K562 (cell line): ENCODE data around the gene RPL10A. TPM values are rescaled to one million over a fixed set of nuclear protein-coding genes. Genes with fewer than 3 reads are reported as not detected.

Source experiments
- ATAC-seq: fragments of 200-7000 bp; cut with Tn5 transposase; 3 replicates; pipeline ENCODE4 v1.9.1; 2020; ENCODE audit warnings: moderate library complexity
- BruUV-seq: library from RNA; stranded (reverse); fragments of 400-500 nt; replicated peaks from 2 replicates; lab custom pipeline; 2021; lab: Mats Ljungman, UMichigan
- CTCF ChIA-PET: fragments of 300-600 bp; formaldehyde crosslinking; extraction: SDS; loops from one replicate; lab custom pipeline; 2021; ENCODE audit warnings: low intra/inter-chr PET ratio; lab: Yijun Ruan, JAX
- POLR2A ChIA-PET: fragments of 300-600, 350-650 bp; sonication (Branson Sonifier 250); formaldehyde crosslinking; extraction: SDS; loops from one replicate; lab custom pipeline; 2021; ENCODE audit warnings: antibody characterized with exemption, inconsistent platforms; lab: Yijun Ruan, JAX
- DNase-seq, 4 experiments: peaks; one replicate each; pipeline versions ENCODE4 v3.0.0 to v3.0.0-alpha.2; 2011 to 2018; ENCODE audit warnings: low spot score in 3 of 4, mixed read lengths in 3 of 4; ENCODE audit errors: extremely low read depth in 1 of 4
- FAIRE-seq: peaks from 2 replicates; lab custom pipeline; 2011; peaks lifted over from hg19 to GRCh38; lab: Jason Lieb, UNC
- H2AFZ ChIP-seq: 2 replicates; pipeline ENCODE4 v1.6.0; 2011; ENCODE audit warnings: low read depth, low read length, control low read depth, inconsistent platforms
- H3K27ac ChIP-seq: fragments of 200-600 bp; 3 replicates; pipeline ENCODE4 v1.8.0; 2011; ENCODE audit warnings: low read depth, mild to moderate bottlenecking, control low read depth, inconsistent platforms, low read length, moderate library complexity, mixed read lengths; ENCODE audit errors: extremely low read depth
- H3K27me3 ChIP-seq, 2 experiments: fragments of 300-600 bp in 1 of 2; 2 replicates in 1 of 2; 3 replicates in 1 of 2; pipeline versions ENCODE4 v1.6.0 to v1.8.0; 2011; ENCODE audit warnings: inconsistent platforms in 2 of 2, low read length in 2 of 2, mild to moderate bottlenecking in 1 of 2, mixed read lengths in 1 of 2, moderate library complexity in 1 of 2; ENCODE audit not compliant: control insufficient read depth in 2 of 2, insufficient read depth in 2 of 2
- H3K36me3 ChIP-seq: fragments of 300-600 bp; 3 replicates; pipeline ENCODE4 v1.8.0; 2011; ENCODE audit warnings: mild to moderate bottlenecking, low read length, inconsistent platforms; ENCODE audit not compliant: control insufficient read depth, insufficient read depth
- H3K4me1 ChIP-seq, 2 experiments: fragments of 200-600 bp in 1 of 2; replicated peaks in 1 of 2; 2 replicates in 1 of 2; 3 replicates in 1 of 2; pipeline versions ENCODE4 v1.5.1 to v1.8.0; 2011; ENCODE audit warnings: inconsistent platforms in 2 of 2, low read length in 2 of 2, mild to moderate bottlenecking in 1 of 2, mixed read lengths in 1 of 2, moderate library complexity in 1 of 2; ENCODE audit not compliant: control insufficient read depth in 2 of 2, insufficient read depth in 2 of 2
- H3K4me2 ChIP-seq: 2 replicates; pipeline ENCODE4 v1.6.1; 2011; ENCODE audit warnings: low read length, control low read depth, inconsistent platforms, mixed read lengths; ENCODE audit not compliant: insufficient read depth
- H3K4me3 ChIP-seq: fragments of 200-600 bp; sonication (generic), shearing (Covaris generic); 2 replicates; pipeline ENCODE4 v1.5.1; 2016; ENCODE audit warnings: control low read depth, inconsistent platforms
- H3K79me2 ChIP-seq: fragments of 200-600 bp; 3 replicates; pipeline ENCODE4 v1.8.0; 2011; ENCODE audit warnings: low read length, inconsistent platforms; ENCODE audit not compliant: control insufficient read depth, insufficient read depth
- H3K9ac ChIP-seq, 2 experiments: 2 replicates each; pipeline versions ENCODE4 v1.6.0 to v1.6.1; 2011; ENCODE audit warnings: low read depth in 2 of 2, low read length in 2 of 2, control low read depth in 1 of 2, inconsistent platforms in 1 of 2, mild to moderate bottlenecking in 1 of 2, mixed read lengths in 1 of 2; ENCODE audit not compliant: insufficient read depth in 1 of 2
- H3K9me1 ChIP-seq: one replicate; pipeline ENCODE4 v1.6.0; 2011; ENCODE audit warnings: inconsistent platforms, mild to moderate bottlenecking, low read length, moderate library complexity; ENCODE audit not compliant: control insufficient read depth, insufficient read depth
- H3K9me3 ChIP-seq: replicated peaks from 2 replicates; pipeline ENCODE4 v1.5.1; 2011; ENCODE audit warnings: low read depth, low read length, inconsistent platforms; ENCODE audit not compliant: control insufficient read depth, insufficient read depth
- H4K20me1 ChIP-seq: replicated peaks from 2 replicates; pipeline ENCODE4 v1.6.1; 2011; ENCODE audit warnings: low read length, inconsistent platforms, mixed read lengths; ENCODE audit not compliant: control insufficient read depth, insufficient read depth
- JUNB ChIP-seq: fragments of 450-650 bp; formaldehyde crosslinking; conservative IDR thresholded peaks from 2 replicates; pipeline ENCODE4 v1.4.0; 2020; ENCODE audit warnings: mild to moderate bottlenecking
- PTRF ChIP-seq: fragments of 450-650 bp; IDR thresholded peaks from 2 replicates; pipeline ENCODE4 v1.6.1; 2016; ENCODE audit warnings: mild to moderate bottlenecking, missing genetic modification characterization, missing compliant biosample characterization
- PYGO2 ChIP-seq: fragments of 450-650 bp; IDR thresholded peaks from 2 replicates; pipeline ENCODE4 v1.6.1; 2016; ENCODE audit warnings: mild to moderate bottlenecking, missing genetic modification characterization, moderate library complexity, missing compliant biosample characterization
- RAD21 ChIP-seq, 2 experiments: fragments of 250-450 bp in 1 of 2; fragments of 450-650 bp in 1 of 2; sonication (Bioruptor Pico) in 1 of 2; formaldehyde crosslinking in 1 of 2; IDR thresholded peaks in 1 of 2; conservative IDR thresholded peaks in 1 of 2; 2 replicates each; pipeline versions ENCODE4 v1.4.0 to v1.8.0; 2020 to 2022; ENCODE audit warnings: mild to moderate bottlenecking in 2 of 2, moderate library complexity in 1 of 2
- SMARCE1 ChIP-seq: fragments of 450-650 bp; IDR thresholded peaks from 2 replicates; pipeline ENCODE4 v1.7.1; 2016; ENCODE audit warnings: mild to moderate bottlenecking
- WGBS: fragments of 100-300 bp; shearing (Covaris generic); methylation state at CpG from one replicate; pipeline ENCODE4 v1.1.6; 2016; ENCODE audit warnings: low coverage, mixed read lengths; ENCODE audit not compliant: insufficient coverage; ENCODE audit errors: missing lambda C conversion rate; 5-methylcytosine and 5-hydroxymethylcytosine counted together
- in situ Hi-C: fragments of 300-500 bp; cut with MboI; formaldehyde crosslinking; loops from 4 replicates; pipeline ENCODE4 v1.15.0; 2018; ENCODE audit warnings: inconsistent platforms, mixed read lengths
- intact Hi-C: fragments of 100-400 bp; cut with micrococcal nuclease; formaldehyde crosslinking; loops from 2 replicates; pipeline ENCODE4 v1.14.2; 2022
- polyA plus RNA-seq, 8 experiments: library from polyadenylated mRNA; depleted of rRNA in 4 of 8; stranded (reverse) in 5 of 8; unstranded in 3 of 8; fragments of >200 nt; fragmentation: Nextera tagmentation in 2 of 8; fragmentation: Illumina TruSeq in 1 of 8; extraction: Ambion mirVana in 2 of 8; extraction: Trizol in 1 of 8; gene quantifications; 2 replicates each; pipeline versions ENCODE4 v1.2.1 to v1.2.3, GENCODE V29; 2011 to 2014; ENCODE audit warnings: inconsistent platforms in 1 of 8, missing spikeins in 1 of 8
- total RNA-seq, 7 experiments: library from RNA; depleted of rRNA in 6 of 7; stranded (reverse); fragments of >200 nt in 6 of 7; fragmentation: Illumina TruSeq in 2 of 7; extraction: Trizol in 2 of 7; gene quantifications; 2 replicates each; pipeline versions ENCODE4 v1.2.1 to v1.2.3, GENCODE V29; 2011 to 2021; ENCODE audit warnings: low replicate concordance in 1 of 7
- TF ChIP-seq, protein P1 (sequence below): sonication (generic); formaldehyde crosslinking; IDR thresholded peaks from 2 replicates; pipeline ENCODE4 v1.8.0; 2022; ENCODE audit warnings: missing genetic modification reagents, mild to moderate bottlenecking, moderate library complexity, borderline replicate concordance

Gene RPL10A
- total and polyA plus RNA-seq, 9 of the 15 experiments (the other 6 are each of a cell fraction or from before 2014, with no cell fraction given): 1,589 to 3,237 (median 2,116) TPM

DNA sequence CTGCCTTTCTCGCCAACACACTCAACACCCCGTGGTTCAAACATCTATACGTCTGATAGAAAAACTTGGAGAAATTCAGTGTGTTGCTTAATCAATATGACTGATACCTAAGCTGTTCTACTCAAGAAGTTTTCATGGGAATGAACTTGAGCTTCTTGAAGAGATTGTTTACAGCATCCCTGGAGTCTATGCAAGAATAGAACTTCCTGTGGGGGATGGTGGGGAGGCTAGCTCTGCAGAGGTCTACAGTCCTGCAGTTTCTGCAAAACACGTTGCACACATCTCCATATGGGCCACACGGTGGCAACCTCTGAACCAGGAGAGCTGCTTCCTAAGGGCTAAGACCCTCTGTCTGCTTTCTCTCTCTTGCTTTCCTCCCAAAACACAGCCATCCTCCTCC is 48.8 kb upstream of the RPL10A start (continued):
- TF ChIP-seq RAD21 (CRISPR knock-in tag; conservative IDR thresholded peaks at IDR 0.05 in 1 of 2, IDR thresholded peaks at IDR 0.05 in 1 of 2) (peak in 1 of 2 experiments; percentile 49; a peak in 2 of 4 replicates), PTRF (no peak), JUNB (no peak), PYGO2 (tag) (no peak)

DNA sequence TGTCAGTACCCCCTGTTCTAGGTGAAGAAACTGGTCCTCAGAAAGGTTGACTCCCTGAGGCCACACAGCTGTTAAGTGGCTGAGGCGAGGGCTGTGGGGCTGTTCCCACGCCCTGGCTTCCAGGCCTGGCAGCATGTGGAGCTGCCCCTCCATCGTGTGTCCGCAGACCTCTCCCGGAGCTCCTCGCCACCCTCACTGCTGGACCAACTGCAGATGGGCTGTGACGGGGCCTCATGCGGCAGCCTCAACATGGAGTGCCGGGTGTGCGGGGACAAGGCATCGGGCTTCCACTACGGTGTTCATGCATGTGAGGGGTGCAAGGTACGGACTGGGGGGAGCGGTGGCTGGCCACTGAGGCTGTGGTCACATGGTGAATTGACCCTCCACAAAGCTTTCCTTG is 48.2 kb upstream of the RPL10A start:
- no peak for TF ChIP-seq SMARCE1
- TF ChIP-seq, protein P1, sequence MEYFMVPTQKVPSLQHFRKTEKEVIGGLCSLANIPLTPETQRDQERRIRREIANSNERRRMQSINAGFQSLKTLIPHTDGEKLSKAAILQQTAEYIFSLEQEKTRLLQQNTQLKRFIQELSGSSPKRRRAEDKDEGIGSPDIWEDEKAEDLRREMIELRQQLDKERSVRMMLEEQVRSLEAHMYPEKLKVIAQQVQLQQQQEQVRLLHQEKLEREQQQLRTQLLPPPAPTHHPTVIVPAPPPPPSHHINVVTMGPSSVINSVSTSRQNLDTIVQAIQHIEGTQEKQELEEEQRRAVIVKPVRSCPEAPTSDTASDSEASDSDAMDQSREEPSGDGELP (CRISPR knock-in tag): 0 out of 2 replicates have a peak, but pooled peaks have one; percentile 16
- TF ChIP-seq, all 486 proteins: peak for 1
- H3K36me3 ChIP-seq: peaks cover 10% of the 10 kb centered on the region; the same call in 2 of the 3 replicates
- no peak overlapping the region for H3K4me3 ChIP-seq
- ATAC-seq (no peak), FAIRE-seq (no peak), DNase-seq (no peak)
- no peaks in the 10 kb centered on the region for H3K27me3 ChIP-seq
- H3K27ac ChIP-seq: no peak overlapping the region
- H3K9me3 ChIP-seq: no peaks in the 10 kb centered on the region
- intact Hi-C loops (loop anchor here (1.0 kb wide), 1 partner anchor 29 kb away; no protein-coding TSS in a partner anchor), in situ Hi-C loops (no loop called here)
- POLR2A ChIA-PET: interaction anchor here (0.6 to 1.8 kb wide), 8 partner anchors 8 to 532 kb away, joined by 3 to 6 read pairs (median 4); no protein-coding TSS in a partner anchor
- no peaks in the 10 kb centered on the region for H3K79me2 ChIP-seq
- no peaks in the 10 kb centered on the region; a peak in 1 of 5 replicates for H3K4me1 ChIP-seq
- H3K9ac ChIP-seq: 0 out of 4 replicates have a peak overlapping the region, but pooled peaks of 1 of the 2 experiments have one; percentile 43
- H4K20me1 ChIP-seq: no peaks in the 10 kb centered on the region
- no peak overlapping the region for H2AFZ ChIP-seq
- H3K4me2 ChIP-seq: no peak overlapping the region
- no peaks in the 10 kb centered on the region for H3K9me1 ChIP-seq
- 85% methylated on average over 14 of the region's 14 CpGs for WGBS
- no TSS peak for BruUV-seq
- CTCF ChIA-PET: interaction anchor here (0.6 kb wide), 1 partner anchor 93 kb away, joined by 3 read pairs; no protein-coding TSS in a partner anchor
